Endothelial cell of umbilical vein (primary cell): ENCODE data around the gene ST3GAL4. TPM values are rescaled to one million over a fixed set of nuclear protein-coding genes. Genes with fewer than 3 reads are reported as not detected.

ENCODE experiments used
- BruUV-seq: library from RNA; stranded (reverse); fragments of 400-500 nt; replicated peaks from 2 replicates; lab custom pipeline; 2021; lab: Mats Ljungman, UMichigan
- CTCF ChIA-PET: fragments of 300-600, 350-600 bp; sonication (Branson Sonifier 250); formaldehyde crosslinking; loops from one replicate; lab custom pipeline; 2021; ENCODE audit warnings: antibody characterized with exemption, inconsistent platforms; lab: Charles Lee
- POLR2A ChIA-PET: fragments of 300-600, 350-600 bp; sonication (Branson Sonifier 250); formaldehyde crosslinking; loops from one replicate; lab custom pipeline; 2021; ENCODE audit warnings: antibody characterized with exemption, inconsistent platforms; lab: Charles Lee
- DNase-seq: peaks from one replicate; pipeline ENCODE4 v3.0.0-alpha.2; 2011; ENCODE audit warnings: low read depth, low spot score
- FAIRE-seq: peaks from 2 replicates; lab custom pipeline; 2011; peaks lifted over from hg19 to GRCh38; lab: Jason Lieb, UNC
- H2AFZ ChIP-seq: 2 replicates; pipeline ENCODE4 v1.6.0; 2012; ENCODE audit warnings: low read depth, low read length, control low read depth, inconsistent platforms
- H3K27ac ChIP-seq: 2 replicates; pipeline ENCODE4 v1.5.1; 2011; ENCODE audit warnings: low read depth, mild to moderate bottlenecking, control low read depth, low read length, moderate library complexity; ENCODE audit not compliant: insufficient read depth
- H3K27me3 ChIP-seq, 2 experiments: 2 replicates each; pipeline versions ENCODE4 v1.6.0 to v1.6.1; 2011; ENCODE audit warnings: low read length in 2 of 2, mixed read lengths in 1 of 2; ENCODE audit not compliant: control insufficient read depth in 2 of 2, insufficient read depth in 2 of 2
- H3K36me3 ChIP-seq, 2 experiments: 2 replicates in 1 of 2; 3 replicates in 1 of 2; pipeline ENCODE4 v1.5.1; 2011; ENCODE audit warnings: low read length in 2 of 2, mild to moderate bottlenecking in 1 of 2, moderate library complexity in 1 of 2; ENCODE audit not compliant: control insufficient read depth in 2 of 2, insufficient read depth in 2 of 2; ENCODE audit errors: extremely low read depth in 1 of 2
- H3K4me1 ChIP-seq: 3 replicates; pipeline ENCODE4 v1.5.1; 2011; ENCODE audit warnings: mild to moderate bottlenecking, low read length; ENCODE audit not compliant: control insufficient read depth, insufficient read depth; ENCODE audit errors: extremely low read depth
- H3K4me2 ChIP-seq: 2 replicates; pipeline ENCODE4 v1.6.1; 2011; ENCODE audit warnings: low read length, control low read depth, mixed read lengths; ENCODE audit not compliant: insufficient read depth
- H3K4me3 ChIP-seq, 3 experiments: fragments of 200-600 bp in 1 of 3; sonication (generic), shearing (Covaris generic) in 1 of 3; replicated peaks in 1 of 3; 2 replicates each; pipeline ENCODE4 v1.5.1; 2011 to 2016; ENCODE audit warnings: control low read depth in 3 of 3, low read length in 3 of 3, mild to moderate bottlenecking in 2 of 3, inconsistent platforms in 1 of 3, low read depth in 1 of 3, moderate library complexity in 1 of 3; ENCODE audit not compliant: insufficient read depth in 1 of 3
- H3K79me2 ChIP-seq: 2 replicates; pipeline ENCODE4 v1.6.0; 2012; ENCODE audit warnings: low read length, inconsistent platforms; ENCODE audit not compliant: control insufficient read depth, insufficient read depth
- H3K9ac ChIP-seq: replicated peaks from 2 replicates; pipeline ENCODE3; 2011; ENCODE audit warnings: low read length, control low read depth; ENCODE audit not compliant: insufficient read depth; ENCODE audit errors: extremely low read depth
- H3K9me1 ChIP-seq: replicated peaks from 3 replicates; pipeline ENCODE4 v1.6.0; 2011; ENCODE audit warnings: mild to moderate bottlenecking, low read length; ENCODE audit not compliant: control insufficient read depth, insufficient read depth; ENCODE audit errors: extremely low read depth
- H3K9me3 ChIP-seq: replicated peaks from 2 replicates; pipeline ENCODE4 v1.5.1; 2012; ENCODE audit warnings: low read length, inconsistent platforms; ENCODE audit not compliant: control insufficient read depth, insufficient read depth
- H4K20me1 ChIP-seq: replicated peaks from 2 replicates; pipeline ENCODE3; 2011; ENCODE audit warnings: mild to moderate bottlenecking, low read length; ENCODE audit not compliant: control insufficient read depth, insufficient read depth; ENCODE audit errors: extremely low read depth
- CTCF ChIP-seq, 2 donors: IDR thresholded peaks; 1 replicate in 1 of 2; 2 replicates in 1 of 2; pipeline ENCODE4 v1.5.1; 2011; ENCODE audit warnings: low read length in 2 of 2, mild to moderate bottlenecking in 2 of 2, moderate library complexity in 2 of 2, control low read depth in 1 of 2, inconsistent platforms in 1 of 2, low read depth in 1 of 2; ENCODE audit not compliant: insufficient read depth in 1 of 2; ENCODE audit errors: extremely low read depth in 1 of 2
- EZH2 ChIP-seq: IDR thresholded peaks from 2 replicates; pipeline ENCODE4 v1.6.1; 2012; ENCODE audit warnings: borderline replicate concordance, low read depth, mild to moderate bottlenecking, moderate library complexity, low read length, inconsistent platforms; ENCODE audit not compliant: severe bottlenecking
- FOS ChIP-seq: IDR thresholded peaks from 2 replicates; pipeline ENCODE4 v1.6.1; 2011; ENCODE audit warnings: mild to moderate bottlenecking, low read length, moderate library complexity, borderline replicate concordance; ENCODE audit not compliant: insufficient read depth
- GATA2 ChIP-seq: IDR thresholded peaks from 2 replicates; pipeline ENCODE4 v1.7.0; 2011; ENCODE audit warnings: low read depth, mild to moderate bottlenecking, moderate library complexity, mixed read lengths, low read length; ENCODE audit not compliant: insufficient read length, insufficient read depth
- JUN ChIP-seq: IDR thresholded peaks from 2 replicates; pipeline ENCODE4 v1.6.1; 2011; ENCODE audit warnings: borderline replicate concordance, low read depth; ENCODE audit not compliant: insufficient read length, insufficient read depth
- MAX ChIP-seq: IDR thresholded peaks from 2 replicates; pipeline ENCODE4 v1.6.1; 2011; ENCODE audit not compliant: insufficient read depth, insufficient read length
- MYC ChIP-seq: IDR thresholded peaks from one replicate; pipeline ENCODE4 v1.6.1; 2011; ENCODE audit warnings: mild to moderate bottlenecking, low read depth, low read length
- POLR2AphosphoS5 ChIP-seq: IDR thresholded peaks from 2 replicates; pipeline ENCODE4 v1.6.1; 2012; ENCODE audit warnings: low read depth, mild to moderate bottlenecking, control low read depth, low read length, moderate library complexity; ENCODE audit not compliant: insufficient read depth
- dilution Hi-C: fragments of 300-500 bp; cut with MboI; formaldehyde crosslinking; loops from one replicate; pipeline ENCODE4 v1.15.0; 2019; ENCODE audit warnings: low sequenced_read_pairs; ENCODE audit not compliant: extremely low pct_ligation_motif_present
- intact Hi-C: fragments of 100-400 bp; cut with micrococcal nuclease; formaldehyde crosslinking; loops from one replicate; pipeline ENCODE4 v1.10.0; 2022
- polyA plus RNA-seq, 4 experiments: library from polyadenylated mRNA; depleted of rRNA in 3 of 4; stranded (reverse) in 3 of 4; unstranded in 1 of 4; fragments of >200 nt; gene quantifications; 2 replicates each; pipeline versions ENCODE4 v1.2.1 to v1.2.3, GENCODE V29; 2011 to 2012; ENCODE audit warnings: missing spikeins in 1 of 4
- total RNA-seq: library from RNA; stranded (reverse); gene quantifications from 2 replicates; pipeline ENCODE4 v1.2.3, GENCODE V29; 2021

Gene ST3GAL4
- total and polyA plus RNA-seq, 2 donors (not counting 3 experiments of a cell fraction or from before 2014, with no cell fraction given), result 17.7 to 19.4 TPM

- dilution Hi-C loops, result no loop called here
- no peak for FAIRE-seq
- H2AFZ ChIP-seq, result no peak overlapping the region
- no peaks in the 10 kb centered on the region for H3K79me2 ChIP-seq
- TF ChIP-seq JUN, result no peak
- no peak for TF ChIP-seq CTCF (IDR thresholded peaks at IDR 0.05; ENCODE audit: extremely low read depth in 1 of 2, insufficient read depth in 1 of 2, low read depth in 1 of 2, low read length in 2 of 2)
- no peak for TF ChIP-seq FOS
- TF ChIP-seq EZH2, result no peak
- TF ChIP-seq POLR2AphosphoS5, result no peak
- TF ChIP-seq GATA2, result no peak
- no peak for TF ChIP-seq MYC
- TF ChIP-seq MAX, result no peak
- no peak overlapping the region for H3K4me2 ChIP-seq
- no peak for DNase-seq
- H3K27me3 ChIP-seq, result no peaks in the 10 kb centered on the region
- BruUV-seq, result no TSS peak
- H3K9me3 ChIP-seq, result no peaks in the 10 kb centered on the region
- POLR2A ChIA-PET, result no interaction called here
- H3K4me1 ChIP-seq, result peaks cover 14% of the 10 kb centered on the region
- H4K20me1 ChIP-seq, result no peaks in the 10 kb centered on the region
- no peak overlapping the region for H3K9ac ChIP-seq
- no peaks in the 10 kb centered on the region for H3K9me1 ChIP-seq
- H3K27ac ChIP-seq, result no peak overlapping the region
- no peaks in the 10 kb centered on the region for H3K36me3 ChIP-seq
- no peak overlapping the region for H3K4me3 ChIP-seq
- intact Hi-C loops, result no loop called here
- CTCF ChIA-PET, result no interaction called here
Observed at GRCh38 chr11:126331286-126331685, 24.2 kb upstream of the ST3GAL4 start.
